IMR-90 (cell line): ENCODE measurements around the gene PBX3. TPM values are rescaled to one million over a fixed set of nuclear protein-coding genes. Genes with fewer than 3 reads are reported as not detected.

Experiments
- ATAC-seq: fragments of 200-7000 bp; cut with Tn5 transposase; 2 replicates; pipeline ENCODE4 v1.9.1; 2020; ENCODE audit warnings: low read depth, mild to moderate bottlenecking, moderate library complexity
- BruUV-seq: library from RNA; stranded (reverse); fragments of 400-500 nt; replicated peaks from 2 replicates; lab custom pipeline; 2021; lab: Mats Ljungman, UMichigan
- CTCF ChIA-PET: fragments of 300-600 bp; formaldehyde crosslinking; extraction: SDS; loops from one replicate; lab custom pipeline; 2021; ENCODE audit warnings: antibody characterized with exemption; lab: Yijun Ruan, JAX
- POLR2A ChIA-PET: fragments of 300-600 bp; sonication (Branson Sonifier 250); formaldehyde crosslinking; loops from one replicate; lab custom pipeline; 2022; ENCODE audit warnings: antibody characterized with exemption; ENCODE audit not compliant: unreplicated experiment; lab: Charles Lee
- DNase-seq: peaks from one replicate; pipeline ENCODE4 v3.0.0; 2013
- H2AFZ ChIP-seq: replicated peaks from 2 replicates; pipeline ENCODE3; 2013; ENCODE audit warnings: low read length, mild to moderate bottlenecking; ENCODE audit not compliant: poor library complexity
- H2AK5ac ChIP-seq: 2 replicates; pipeline ENCODE4 v1.6.1; 2013; ENCODE audit warnings: low read depth, low read length, inconsistent platforms
- H2AK9ac ChIP-seq: replicated peaks from 2 replicates; pipeline ENCODE3; 2013; ENCODE audit warnings: mild to moderate bottlenecking, low read depth, low read length, moderate library complexity; ENCODE audit not compliant: poor library complexity
- H2BK120ac ChIP-seq: 2 replicates; pipeline ENCODE4 v1.6.1; 2013; ENCODE audit warnings: low read depth, low read length, inconsistent platforms
- H2BK15ac ChIP-seq: 3 replicates; pipeline ENCODE4 v1.6.1; 2013; ENCODE audit warnings: low read depth, low read length, inconsistent platforms
- H2BK20ac ChIP-seq: 2 replicates; pipeline ENCODE4 v1.6.1; 2013; ENCODE audit warnings: low read depth, mild to moderate bottlenecking, inconsistent platforms, low read length, moderate library complexity
- H2BK5ac ChIP-seq: 2 replicates; pipeline ENCODE4 v1.6.1; 2013; ENCODE audit warnings: mild to moderate bottlenecking, low read depth, low read length, inconsistent platforms; ENCODE audit not compliant: poor library complexity, severe bottlenecking
- H3K14ac ChIP-seq: replicated peaks from 2 replicates; pipeline ENCODE4 v1.6.1; 2013; ENCODE audit warnings: low read depth, low read length, inconsistent platforms
- H3K18ac ChIP-seq: 2 replicates; pipeline ENCODE4 v1.6.1; 2013; ENCODE audit warnings: low read depth, low read length, control low read depth
- H3K23ac ChIP-seq: 2 replicates; pipeline ENCODE4 v1.6.1; 2013; ENCODE audit warnings: low read depth, low read length, inconsistent platforms
- H3K27ac ChIP-seq: 2 replicates; pipeline ENCODE4 v1.5.1; 2013; ENCODE audit warnings: mild to moderate bottlenecking, control low read depth, low read length; ENCODE audit not compliant: insufficient read depth
- H3K27me3 ChIP-seq: 2 replicates; pipeline ENCODE4 v1.6.1; 2013; ENCODE audit warnings: low read length; ENCODE audit not compliant: control insufficient read depth, insufficient read depth
- H3K36me3 ChIP-seq: 2 replicates; pipeline ENCODE4 v1.6.1; 2013; ENCODE audit warnings: low read length, mixed read lengths; ENCODE audit not compliant: control insufficient read depth, insufficient read depth
- H3K4ac ChIP-seq: 2 replicates; pipeline ENCODE4 v1.6.1; 2013; ENCODE audit warnings: low read depth, low read length, inconsistent platforms
- H3K4me1 ChIP-seq: 2 replicates; pipeline ENCODE4 v1.6.1; 2013; ENCODE audit warnings: low read length, mixed read lengths; ENCODE audit not compliant: control insufficient read depth, insufficient read depth
- H3K4me2 ChIP-seq: 2 replicates; pipeline ENCODE4 v1.6.1; 2013; ENCODE audit warnings: low read depth, mild to moderate bottlenecking, control low read depth, low read length, moderate library complexity
- H3K4me3 ChIP-seq: 2 replicates; pipeline ENCODE4 v1.5.1; 2013; ENCODE audit warnings: low read depth, mild to moderate bottlenecking, control low read depth, low read length, moderate library complexity; ENCODE audit not compliant: insufficient read depth
- H3K56ac ChIP-seq: 2 replicates; pipeline ENCODE4 v1.6.1; 2013; ENCODE audit warnings: low read length, inconsistent platforms; ENCODE audit not compliant: insufficient read depth; ENCODE audit errors: extremely low read depth
- H3K79me1 ChIP-seq, 2 experiments: 2 replicates each; pipeline ENCODE4 v1.6.1; 2013; ENCODE audit warnings: low read length in 2 of 2, inconsistent platforms in 1 of 2, low read depth in 1 of 2
- H3K9ac ChIP-seq: 2 replicates; pipeline ENCODE4 v1.6.1; 2013; ENCODE audit warnings: low read depth, low read length, control low read depth
- H3K9me1 ChIP-seq: 2 replicates; pipeline ENCODE4 v1.6.1; 2013; ENCODE audit warnings: low read length, inconsistent platforms; ENCODE audit not compliant: insufficient read depth
- H3K9me3 ChIP-seq: 2 replicates; pipeline ENCODE4 v1.6.1; 2013; ENCODE audit warnings: low read length; ENCODE audit not compliant: control insufficient read depth, insufficient read depth
- H4K20me1 ChIP-seq: 2 replicates; pipeline ENCODE4 v1.6.1; 2013; ENCODE audit warnings: low read length, inconsistent platforms; ENCODE audit not compliant: insufficient read depth
- H4K5ac ChIP-seq: 2 replicates; pipeline ENCODE4 v1.6.1; 2013; ENCODE audit warnings: mild to moderate bottlenecking, low read depth, low read length, control low read depth
- H4K8ac ChIP-seq, 2 experiments: 2 replicates each; pipeline ENCODE4 v1.6.1; 2013; ENCODE audit warnings: low read depth in 2 of 2, low read length in 2 of 2, control low read depth in 1 of 2, inconsistent platforms in 1 of 2
- H4K91ac ChIP-seq: 2 replicates; pipeline ENCODE4 v1.6.1; 2013; ENCODE audit warnings: low read depth, low read length, inconsistent platforms; ENCODE audit not compliant: insufficient read depth
- CEBPB ChIP-seq: IDR thresholded peaks from 2 replicates; pipeline ENCODE4 v1.6.1; 2012; ENCODE audit warnings: low read depth, low read length, improper control_type of control experiment
- MAFK ChIP-seq: IDR thresholded peaks from 2 replicates; pipeline ENCODE4 v1.6.1; 2012; ENCODE audit warnings: low read depth, low read length, improper control_type of control experiment
- MAZ ChIP-seq: IDR thresholded peaks from 2 replicates; pipeline ENCODE4 v1.6.1; 2012; ENCODE audit warnings: low read depth, mild to moderate bottlenecking, low read length, improper control_type of control experiment, moderate library complexity, borderline replicate concordance
- MXI1 ChIP-seq: IDR thresholded peaks from 2 replicates; pipeline ENCODE4 v1.6.1; 2012; ENCODE audit warnings: low read depth, mild to moderate bottlenecking, low read length, moderate library complexity, borderline replicate concordance
- NFE2L2 ChIP-seq: fragments of 150-350 bp; IDR thresholded peaks from 2 replicates; pipeline ENCODE4 v1.6.1; 2016; ENCODE audit warnings: low read depth, mild to moderate bottlenecking, low read length
- SMC3 ChIP-seq: fragments of 150-350 bp; IDR thresholded peaks from 2 replicates; pipeline ENCODE4 v1.6.1; 2016; ENCODE audit warnings: low read depth, mild to moderate bottlenecking, antibody characterized with exemption, low read length, moderate library complexity
- WGBS, 2 experiments: methylation state at CpG; one replicate each; pipeline versions ENCODE4 v1.1.5 to v1.1.7; 2013; ENCODE audit warnings: missing lambda C conversion rate in 2 of 2; ENCODE audit not compliant: insufficient read length in 1 of 2; ENCODE audit errors: extremely low coverage in 2 of 2; 5-methylcytosine and 5-hydroxymethylcytosine counted together
- dilution Hi-C: fragments of 300-500 bp; cut with HindIII; formaldehyde crosslinking; loops from one replicate; pipeline ENCODE4 v1.14.3; 2018; ENCODE audit warnings: low sequenced_read_pairs; ENCODE audit not compliant: unreplicated experiment
- in situ Hi-C: fragments of 300-500 bp; cut with MboI; formaldehyde crosslinking; loops from 3 replicates; pipeline ENCODE4 v1.14.3; 2019; ENCODE audit warnings: low sequenced_read_pairs, inconsistent platforms, mixed read lengths
- intact Hi-C: fragments of 100-400 bp; cut with micrococcal nuclease; formaldehyde crosslinking; loops from 2 replicates; pipeline ENCODE4 v1.10.0; 2022
- polyA plus RNA-seq, 3 experiments: library from polyadenylated mRNA; depleted of rRNA; stranded (reverse); fragments of >200 nt; gene quantifications; 2 replicates each; pipeline ENCODE4 v1.2.3, GENCODE V29; 2012; ENCODE audit warnings: low replicate concordance in 1 of 3
- total RNA-seq: library from RNA; depleted of rRNA; stranded (reverse); fragments of >200 nt; gene quantifications from 2 replicates; pipeline ENCODE4 v1.2.3, GENCODE V29; 2012

Gene PBX3
- total and polyA plus RNA-seq, 2 of the 4 experiments (the other 2 are of a cell fraction): 12.0 to 15.6 TPM

DNA sequence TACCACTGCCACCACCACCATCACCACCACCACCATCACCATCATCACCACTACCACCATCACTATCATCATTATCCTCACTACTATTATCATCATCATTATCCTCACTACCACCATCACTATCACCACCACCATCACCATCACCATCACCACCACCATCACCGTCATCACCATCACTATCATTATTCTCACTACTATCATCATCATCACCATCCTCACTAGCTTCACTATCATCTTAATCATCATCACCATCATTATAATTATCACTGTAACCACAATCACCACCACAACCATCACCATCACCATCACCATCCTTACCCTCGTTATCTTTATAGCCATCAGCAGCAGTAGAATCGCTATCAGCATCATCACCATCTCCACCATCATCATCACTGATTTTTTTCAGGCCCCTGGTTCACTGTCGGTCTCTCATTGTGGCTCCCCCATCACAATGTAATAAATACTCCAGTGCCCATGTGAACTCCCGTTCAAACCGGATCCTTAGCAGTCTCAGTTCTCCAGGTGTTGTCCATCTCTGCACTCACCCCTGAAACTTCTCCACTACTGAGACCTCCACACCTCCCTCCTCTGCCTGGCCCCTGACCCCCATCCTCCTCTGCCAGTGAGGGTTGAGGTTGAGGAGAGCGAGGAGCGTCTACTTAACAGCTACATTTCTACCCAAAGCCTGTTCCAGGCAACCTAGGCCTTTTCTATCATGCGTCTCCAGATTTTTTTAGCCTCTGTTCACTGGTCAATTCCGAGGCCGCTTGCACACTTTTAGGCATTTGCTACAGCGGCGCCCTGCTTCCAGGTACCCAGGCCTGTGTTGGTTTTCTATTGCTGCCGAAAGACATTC is 238.2 kb downstream of the PBX3 start:
- H3K9ac ChIP-seq: no peak overlapping the region
- no peaks in the 10 kb centered on the region for H4K20me1 ChIP-seq
- no peak overlapping the region for H2BK5ac ChIP-seq
- H3K36me3 ChIP-seq: no peaks in the 10 kb centered on the region
- H2BK15ac ChIP-seq: no peak overlapping the region
- H2BK120ac ChIP-seq: no peak overlapping the region
- no peak overlapping the region for H2AK5ac ChIP-seq
- no peak overlapping the region for H3K4ac ChIP-seq
- no peak for TF ChIP-seq MXI1
- no peak for TF ChIP-seq NFE2L2
- no peak for TF ChIP-seq SMC3
- no peak for TF ChIP-seq CEBPB
- TF ChIP-seq MAFK: no peak
- no peak for TF ChIP-seq MAZ
- BruUV-seq: no TSS peak
- H2AK9ac ChIP-seq: no peak overlapping the region
- 83% methylated on average over 11 of the region's 14 CpGs; no CpG with 5 or more reads in 1 of the 2 experiments for WGBS, 2 experiments
- H3K9me3 ChIP-seq: peaks cover under 1% of the 10 kb centered on the region; the same call in 1 of the 2 replicates
- H3K4me2 ChIP-seq: no peak overlapping the region
- peaks cover 22% of the 10 kb centered on the region for H3K27me3 ChIP-seq
- no peak overlapping the region for H3K18ac ChIP-seq
- no peak overlapping the region for H2BK20ac ChIP-seq
- H3K56ac ChIP-seq: no peak overlapping the region
- H4K91ac ChIP-seq: no peak overlapping the region
- H3K9me1 ChIP-seq: no peaks in the 10 kb centered on the region
- no peaks in the 10 kb centered on the region for H3K4me1 ChIP-seq
- in situ Hi-C loops (no loop called here), dilution Hi-C loops (no loop called here), intact Hi-C loops (no loop called here)
- H3K4me3 ChIP-seq: no peak overlapping the region
- no peaks in the 10 kb centered on the region for H3K79me1 ChIP-seq
- ChIA-PET POLR2A (no interaction called here), CTCF (no interaction called here)
- H2AFZ ChIP-seq: no peak overlapping the region
- H3K23ac ChIP-seq: no peak overlapping the region
- H3K14ac ChIP-seq: no peak overlapping the region
- H4K8ac ChIP-seq: no peak overlapping the region
- H3K27ac ChIP-seq: no peak overlapping the region
- no peak for DNase-seq
- ATAC-seq: no peak
- H4K5ac ChIP-seq: no peak overlapping the region
